DLD1 (cell line): ENCODE results near the gene TMPRSS6.
"Not testable (repeated sequence)": the region's sequence is repeated elsewhere in the genome, so short reads cannot be mapped to it uniquely, and the experiment has no call there.

Source experiments
- in situ Hi-C: cut with HindIII; loops from 2 replicates; pipeline ENCODE4 v1.10.0; 2017; ENCODE audit warnings: low sequenced_read_pairs

The TMPRSS6 gene

GRCh38 chr22:37090920-37091695 lies 18.4 kb downstream of the TMPRSS6 start:
- in situ Hi-C loops: no loop called here

- in situ Hi-C loops: no loop called here
Measured at GRCh38 chr22:37089434-37089833, 20.1 kb downstream of the TMPRSS6 start.

GRCh38 chr22:37088750-37089408 lies 20.6 kb downstream of the TMPRSS6 start:
- in situ Hi-C loops: no loop called here

- in situ Hi-C loops: no loop called here
Measured at GRCh38 chr22:37088108-37088605, 21.4 kb downstream of the TMPRSS6 start.

- in situ Hi-C loops: no loop called here
Measured at GRCh38 chr22:37086184-37086583, 23.3 kb downstream of the TMPRSS6 start.

GRCh38 chr22:37084385-37084784 lies 25.1 kb downstream of the TMPRSS6 start:
- in situ Hi-C loops: no loop called here

GRCh38 chr22:37083914-37084313 lies 25.6 kb downstream of the TMPRSS6 start:
- in situ Hi-C loops: no loop called here

GRCh38 chr22:37082251-37082873 lies 27.2 kb downstream of the TMPRSS6 start:
- in situ Hi-C loops: no loop called here

GRCh38 chr22:37080838-37081237 lies 28.7 kb downstream of the TMPRSS6 start:
- in situ Hi-C loops: no loop called here

GRCh38 chr22:37080438-37080837 lies 29.1 kb downstream of the TMPRSS6 start:
- in situ Hi-C loops: no loop called here

GRCh38 chr22:37079668-37080171 lies 29.8 kb downstream of the TMPRSS6 start:
- in situ Hi-C loops: no loop called here

- in situ Hi-C loops: no loop called here
Measured at GRCh38 chr22:37079158-37079557, 30.4 kb downstream of the TMPRSS6 start.

- in situ Hi-C loops: no loop called here
Measured at GRCh38 chr22:37077802-37078448, 31.6 kb downstream of the TMPRSS6 start.

GRCh38 chr22:37075822-37076433 lies 33.6 kb downstream of the TMPRSS6 start:
- in situ Hi-C loops: no loop called here

- in situ Hi-C loops: no loop called here
Measured at GRCh38 chr22:37075046-37075445, 34.5 kb downstream of the TMPRSS6 start.

GRCh38 chr22:37074537-37074936 lies 35.0 kb downstream of the TMPRSS6 start:
- in situ Hi-C loops: no loop called here

- in situ Hi-C loops: no loop called here
Measured at GRCh38 chr22:37072673-37073072, 36.8 kb downstream of the TMPRSS6 start.

- in situ Hi-C loops: not testable (repeated sequence)
Measured at GRCh38 chr22:37071850-37072592, 37.5 kb downstream of the TMPRSS6 start.

GRCh38 chr22:37070744-37071143 lies 38.8 kb downstream of the TMPRSS6 start:
- in situ Hi-C loops: no loop called here

GRCh38 chr22:37070334-37070733 lies 39.2 kb downstream of the TMPRSS6 start:
- in situ Hi-C loops: no loop called here
